HG03103 (cell line): ENCODE results near the gene POU3F3.
A peak's percentile ranks its signal among the peaks of the same experiment; 100 is the strongest.

ENCODE experiments used
- ATAC-seq: cut with Tn5 transposase; IDR thresholded peaks from one replicate; pipeline ENCODE4 v1.9.1; 2021; ENCODE audit warnings: low read depth; ENCODE audit not compliant: unreplicated experiment

The POU3F3 gene

GRCh38 chr2:104846786-104847585 lies 6.9 kb upstream of the POU3F3 start:
- ATAC-seq, result no peak

DNA sequence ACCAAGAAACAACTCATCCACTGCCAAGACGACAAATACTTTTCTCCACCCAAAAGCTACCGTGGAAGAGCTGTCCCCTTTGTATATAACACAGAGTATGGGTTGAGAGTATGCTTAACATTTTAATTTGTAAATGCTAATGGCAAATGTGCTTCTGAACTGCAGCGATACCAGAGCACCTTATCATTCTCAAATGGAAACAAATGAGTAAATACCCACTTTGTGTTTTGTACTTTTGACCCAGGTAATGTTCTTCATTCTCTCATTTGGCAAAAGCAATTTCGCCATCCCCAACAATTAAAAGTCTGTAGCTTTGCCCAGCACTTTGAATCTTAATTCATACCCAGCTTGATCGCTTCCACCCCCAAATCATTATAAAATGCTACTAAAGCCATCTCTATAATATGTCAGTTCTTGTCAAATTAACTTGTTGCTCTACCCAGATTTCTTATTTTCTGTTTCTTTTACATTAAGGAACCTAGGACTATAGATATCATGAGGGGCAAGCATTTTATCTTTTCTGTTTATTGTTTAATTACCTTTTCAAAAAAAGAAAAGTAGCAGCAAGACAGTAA lies 6.2 kb upstream of the POU3F3 start:
- no peak for ATAC-seq

- no peak for ATAC-seq
These were observed 5.4 kb upstream of the POU3F3 start for GRCh38 chr2:104848526-104848925.

GRCh38 chr2:104849101-104849500 lies 4.8 kb upstream of the POU3F3 start:
- no peak for ATAC-seq

GRCh38 chr2:104849618-104850141 lies 4.2 kb upstream of the POU3F3 start:
- peak; percentile 37 for ATAC-seq

DNA sequence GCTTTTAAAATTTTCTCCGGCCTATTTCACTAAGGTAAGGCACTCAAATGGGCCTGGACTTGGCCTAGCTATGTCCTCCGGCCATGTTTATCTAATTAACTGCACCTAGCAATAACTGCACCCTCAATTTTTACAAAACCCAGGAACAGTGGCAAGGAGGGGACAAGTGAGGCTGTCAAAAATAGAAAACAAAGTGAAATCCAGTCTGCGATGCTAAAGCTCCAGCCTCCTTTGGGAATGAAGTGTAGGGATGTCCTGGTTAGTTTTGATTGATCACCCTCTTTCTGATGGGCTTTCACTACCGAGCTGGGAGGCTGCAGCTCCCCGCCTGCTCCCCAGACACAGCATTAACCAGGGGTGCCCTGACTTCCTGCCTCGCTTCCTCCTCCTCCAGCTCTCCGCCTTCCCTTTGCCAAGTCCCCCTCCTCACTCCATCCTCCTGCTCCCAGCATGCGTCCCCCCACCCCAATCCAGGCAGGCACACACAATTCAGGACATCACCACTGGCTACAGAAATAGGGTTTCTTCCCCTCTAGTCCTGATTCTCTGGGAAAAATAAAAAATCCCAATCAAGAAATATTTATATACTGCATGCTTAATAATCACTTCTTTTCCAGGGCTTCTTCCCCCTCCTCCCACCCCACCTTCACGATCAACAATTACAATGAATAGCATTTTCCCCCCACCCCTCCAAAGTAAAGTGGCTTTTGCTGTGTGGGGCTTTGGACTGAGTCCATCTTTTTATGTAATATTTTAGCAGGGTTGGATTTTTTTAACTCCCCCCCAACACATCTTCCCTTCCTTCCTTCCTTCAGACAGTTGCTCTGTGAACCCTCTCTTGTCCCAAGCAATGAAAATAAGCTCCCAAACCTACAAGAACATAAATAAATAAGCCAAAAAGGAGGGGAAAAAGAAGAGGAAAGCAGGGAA lies 3.3 kb upstream of the POU3F3 start:
- ATAC-seq, result no peak

GRCh38 chr2:104851291-104852089 lies 2.4 kb upstream of the POU3F3 start:
- no peak for ATAC-seq

GRCh38 chr2:104852090-104852666 lies 1.7 kb upstream of the POU3F3 start:
- no peak for ATAC-seq

DNA sequence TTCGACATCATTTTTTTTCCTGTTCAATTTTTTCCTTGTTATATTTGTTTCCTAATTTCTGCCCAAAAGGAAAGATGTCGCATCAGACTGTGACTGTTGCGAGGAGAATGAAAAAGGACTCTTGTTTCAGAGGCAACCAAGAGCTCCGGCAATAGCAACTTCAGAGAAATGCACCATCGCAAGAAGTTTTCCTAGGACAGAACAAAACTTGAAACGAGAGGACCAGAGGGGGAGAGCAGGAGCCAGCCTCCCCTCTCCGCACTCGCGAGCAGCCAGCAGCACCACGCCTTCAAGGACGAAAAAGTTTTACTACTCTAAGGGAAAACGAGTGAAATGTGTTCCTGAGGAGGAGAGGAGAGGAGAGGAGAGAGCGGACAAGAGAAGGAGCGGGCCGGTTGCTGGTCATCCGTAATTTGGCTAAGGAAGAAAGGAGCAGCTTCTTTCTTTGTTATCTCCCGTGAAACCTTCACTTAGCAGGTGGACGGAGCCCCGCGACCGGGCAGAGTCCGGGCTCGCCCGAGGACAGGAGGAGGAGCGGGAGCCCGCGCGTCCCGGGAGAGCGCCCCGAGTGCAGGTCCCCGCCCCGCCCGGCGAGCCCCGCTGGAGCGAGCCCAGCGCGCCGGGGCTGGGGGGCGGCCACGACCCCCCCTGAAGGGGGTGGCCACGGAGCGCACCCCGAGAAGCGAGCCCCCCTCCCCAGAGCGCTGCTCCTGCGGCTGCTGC lies 744 bp downstream of the POU3F3 start:
- ATAC-seq, result no peak

- no peak for ATAC-seq
These were observed 1.5 kb downstream of the POU3F3 start for GRCh38 chr2:104855221-104856085.

GRCh38 chr2:104856086-104856972 lies 2.4 kb downstream of the POU3F3 start:
- no peak for ATAC-seq

GRCh38 chr2:104856973-104857261 lies 3.0 kb downstream of the POU3F3 start:
- ATAC-seq, result no peak

GRCh38 chr2:104857262-104858005 lies 3.5 kb downstream of the POU3F3 start:
- ATAC-seq, result no peak

GRCh38 chr2:104858006-104858978 lies 4.4 kb downstream of the POU3F3 start:
- ATAC-seq, result no peak

- ATAC-seq, result no peak
These were observed 5.4 kb downstream of the POU3F3 start for GRCh38 chr2:104859291-104859765.
